Measurements from ENCODE around the gene RBM11.

- no peak for TF ChIP-seq HNF4G (IDR thresholded peaks at IDR 0.05)
- no peak for TF ChIP-seq CTCF (IDR thresholded peaks at IDR 0.05; ENCODE audit: low read depth, low read length, missing input control)
- TF ChIP-seq MAX (IDR thresholded peaks at IDR 0.05) = no peak
- no peak for TF ChIP-seq YY1 (IDR thresholded peaks at IDR 0.05)
- no peak for TF ChIP-seq FOXA1 (IDR thresholded peaks at IDR 0.05)
- TF ChIP-seq RAD21 (IDR thresholded peaks at IDR 0.05) = no peak
- TF ChIP-seq REST (IDR thresholded peaks at IDR 0.05) = no peak
- no peak for TF ChIP-seq TAF1 (conservative IDR thresholded peaks at IDR 0.05)
- no peak for TF ChIP-seq ATF3 (IDR thresholded peaks at IDR 0.05)
- no peak for TF ChIP-seq RXRA (IDR thresholded peaks at IDR 0.05)
- TF ChIP-seq NR2F2 (IDR thresholded peaks at IDR 0.05) = no peak
- TF ChIP-seq EGR1 (IDR thresholded peaks at IDR 0.05; ENCODE audit: low read depth in 2 of 2) = no peak
Observed at GRCh38 chr21:14271641-14272040, 55.7 kb downstream of the RBM11 start.

Measured in liver (tissue), 3 donors.